Lung (tissue), 12 donors: ENCODE measurements around the gene DIAPH1. TPM values are rescaled to one million over a fixed set of nuclear protein-coding genes. Genes with fewer than 3 reads are reported as not detected.

Source experiments
- ATAC-seq: fragments of 200-7000 bp; cut with Tn5 transposase; one replicate; pipeline ENCODE4 v1.9.1; 2020; ENCODE audit warnings: moderate number of reproducible peaks; ENCODE audit not compliant: insufficient read depth, low FRiP score
- DNase-seq, 3 donors: peaks; one replicate each; pipeline ENCODE4 v3.0.0-alpha.2; 2013 to 2017
- H3K27ac ChIP-seq, 2 donors: one replicate each; pipeline ENCODE4 v1.5.1; 2013; ENCODE audit warnings: mild to moderate bottlenecking in 2 of 2, moderate library complexity in 2 of 2, control low read depth in 1 of 2, inconsistent platforms in 1 of 2, low read depth in 1 of 2, low read length in 1 of 2
- H3K27me3 ChIP-seq, 3 donors: one replicate each; pipeline ENCODE4 v1.5.1; 2013; ENCODE audit warnings: low read length in 2 of 3; ENCODE audit not compliant: control insufficient read depth in 3 of 3, insufficient read depth in 3 of 3
- H3K36me3 ChIP-seq, 4 donors: one replicate each; pipeline ENCODE4 v1.5.1; 2013; ENCODE audit warnings: low read length in 4 of 4, mild to moderate bottlenecking in 1 of 4, moderate library complexity in 1 of 4; ENCODE audit not compliant: control insufficient read depth in 4 of 4, insufficient read depth in 4 of 4
- H3K4me1 ChIP-seq, 5 donors: one replicate each; pipeline ENCODE4 v1.5.1; 2013; ENCODE audit warnings: low read length in 5 of 5, mild to moderate bottlenecking in 2 of 5, moderate library complexity in 1 of 5; ENCODE audit not compliant: control insufficient read depth in 5 of 5, insufficient read depth in 5 of 5
- H3K4me3 ChIP-seq: one replicate; pipeline ENCODE4 v1.5.1; 2013; ENCODE audit warnings: mild to moderate bottlenecking, control low read depth, moderate library complexity
- H3K9ac ChIP-seq, 2 donors: one replicate each; pipeline ENCODE4 v1.5.1; 2013; ENCODE audit warnings: low read length in 2 of 2, control low read depth in 1 of 2; ENCODE audit not compliant: insufficient read depth in 1 of 2
- H3K9me3 ChIP-seq, 4 donors: one replicate each; pipeline ENCODE4 v1.5.1; 2013; ENCODE audit warnings: low read length in 3 of 4, mild to moderate bottlenecking in 1 of 4, moderate library complexity in 1 of 4; ENCODE audit not compliant: control insufficient read depth in 4 of 4, insufficient read depth in 3 of 4
- CTCF ChIP-seq: IDR thresholded peaks from 2 replicates; pipeline ENCODE4 v1.5.1; 2012; ENCODE audit warnings: mild to moderate bottlenecking; ENCODE audit errors: control extremely low read depth, extremely low read depth
- WGBS, 2 donors: extraction: QIAGEN DNeasy Blood & Tissue Kit; methylation state at CpG; one replicate each; pipeline ENCODE4 v1.1.7; 2013; 5-methylcytosine and 5-hydroxymethylcytosine counted together
- polyA plus RNA-seq, 2 donors: library from polyadenylated mRNA; stranded (reverse); fragments of 200-250 nt; gene quantifications; one replicate each; pipeline ENCODE4 v1.2.1, GENCODE V29; 2013
- total RNA-seq, 2 donors: library from RNA; depleted of rRNA in 1 of 2; stranded (reverse); fragments of >200 nt in 1 of 2; gene quantifications; one replicate each; pipeline ENCODE4 v1.2.1, GENCODE V29; 2014 to 2021
- donor health status: control.
- donor health status: control.
- donor health status: Bipolar disorder and iron deficiency.
- donor health status: healthy.
- donor health status: DM: yes; HTN: yes; CAD: no.

Gene DIAPH1
- total and polyA plus RNA-seq, 4 donors: 41.7 to 151 (median 64.4) TPM

- H3K9me3 ChIP-seq: peaks cover 0 to 15% (median 0%) of the 10 kb centered on the region in 4 donors
- ATAC-seq (no peak), DNase-seq (no peak)
- H3K4me1 ChIP-seq: peaks cover 3 to 50% (median 16%) of the 10 kb centered on the region in 5 donors
- WGBS, 2 donors: 25 to 29% methylated on average over 4 of the region's 4 CpGs
- H3K36me3 ChIP-seq: peaks cover 0 to 20% (median 14%) of the 10 kb centered on the region in 4 donors
- H3K9ac ChIP-seq: no peak overlapping the region
- TF ChIP-seq CTCF: no peak
- H3K4me3 ChIP-seq: no peak overlapping the region
- no peak overlapping the region for H3K27ac ChIP-seq
- H3K27me3 ChIP-seq: peaks cover 0 to 34% (median 0%) of the 10 kb centered on the region in 3 donors
These were observed 134.5 kb downstream of the DIAPH1 start for GRCh38 chr5:141484310-141484640.

- WGBS, 2 donors: 48 to 53% methylated on average over 3 of the region's 3 CpGs
- Histone ChIP-seq H3K4me3 (no peak overlapping the region), H3K27ac (no peak overlapping the region), H3K9ac (no peak overlapping the region), H3K4me1 (peaks cover 3 to 53% (median 16%) of the 10 kb centered on the region in 5 donors), H3K36me3 (peaks cover 0 to 20% (median 12%) of the 10 kb centered on the region in 4 donors), H3K9me3 (peaks cover 0 to 16% (median 0%) of the 10 kb centered on the region in 4 donors), H3K27me3 (peaks cover 0 to 34% (median 0%) of the 10 kb centered on the region in 3 donors)
- TF ChIP-seq CTCF: no peak
- DNase-seq (no peak), ATAC-seq (no peak)
These were observed 134.9 kb downstream of the DIAPH1 start for GRCh38 chr5:141483902-141484301.

- H3K4me3 ChIP-seq: no peak overlapping the region
These were observed 139.0 kb downstream of the DIAPH1 start for GRCh38 chr5:141479776-141480175.

More at GRCh38 chr5:141479776-141480175, 139.0 kb downstream of the DIAPH1 start:
- peaks cover 0 to 9% (median 5%) of the 10 kb centered on the region in 4 donors for H3K36me3 ChIP-seq
- no peak for DNase-seq
- H3K27ac ChIP-seq: no peak overlapping the region
- H3K27me3 ChIP-seq: peaks cover 0 to 23% (median 0%) of the 10 kb centered on the region in 3 donors
- no peak overlapping the region for H3K9ac ChIP-seq
- no peak for ATAC-seq
- H3K9me3 ChIP-seq: peaks cover 0 to 5% (median 0%) of the 10 kb centered on the region in 4 donors
- no peak for TF ChIP-seq CTCF
- H3K4me1 ChIP-seq: peaks cover 8 to 73% (median 19%) of the 10 kb centered on the region in 5 donors
